AG08395 (cell line): ENCODE measurements around the gene TENT5D.
"Not testable (repeated sequence)": the region's sequence is repeated elsewhere in the genome, so short reads cannot be mapped to it uniquely, and the experiment has no call there.

Experiments
- DNase-seq: peaks from one replicate; pipeline ENCODE4 v3.0.0; 2012; ENCODE audit warnings: mixed read lengths, low spot score

The TENT5D gene

DNA sequence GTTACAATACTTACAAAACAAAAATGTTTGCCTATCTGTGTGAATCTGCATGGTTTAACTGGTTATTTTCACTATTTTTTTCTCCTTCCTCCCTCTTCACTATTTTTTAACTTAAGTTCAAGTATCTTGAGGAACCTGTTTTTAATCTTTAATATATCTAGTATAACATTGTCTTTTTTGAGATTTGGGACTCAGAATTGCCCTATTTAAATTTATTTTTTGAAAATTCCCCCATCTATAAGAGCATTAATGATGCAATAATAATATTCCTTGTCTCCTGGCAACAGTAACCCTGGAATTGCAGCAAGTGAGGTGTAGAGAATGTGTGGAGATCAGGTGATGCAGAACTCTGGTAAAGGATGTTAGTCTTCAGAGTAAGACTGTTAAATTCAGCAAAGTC is at the start of gene TENT5D:
Gene TENT5D (plus strand): TSS at position 301 of the 400 bp plus-strand sequence. CDS start 22,093 bp downstream, outside the sequence.
- DNase-seq: no peak

DNA sequence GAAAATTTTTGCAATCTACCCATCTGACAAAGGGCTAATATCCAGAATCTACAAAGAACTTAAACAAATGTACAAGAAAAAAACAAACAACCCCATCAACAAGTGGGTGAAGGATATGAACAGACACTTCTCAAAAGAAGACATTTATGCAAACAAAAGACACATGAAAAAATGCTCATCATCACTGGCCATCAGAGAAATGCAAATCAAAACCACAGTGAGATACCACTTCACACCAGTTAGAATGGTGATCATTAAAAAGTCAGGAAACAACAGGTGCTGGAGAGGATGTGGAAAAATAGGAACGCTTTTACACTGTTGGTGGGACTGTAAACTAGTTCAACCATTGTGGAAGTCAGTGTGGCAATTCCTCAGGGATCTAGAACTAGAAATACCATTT is 34.6 kb upstream of the TENT5D start:
- not testable (repeated sequence) for DNase-seq

DNA sequence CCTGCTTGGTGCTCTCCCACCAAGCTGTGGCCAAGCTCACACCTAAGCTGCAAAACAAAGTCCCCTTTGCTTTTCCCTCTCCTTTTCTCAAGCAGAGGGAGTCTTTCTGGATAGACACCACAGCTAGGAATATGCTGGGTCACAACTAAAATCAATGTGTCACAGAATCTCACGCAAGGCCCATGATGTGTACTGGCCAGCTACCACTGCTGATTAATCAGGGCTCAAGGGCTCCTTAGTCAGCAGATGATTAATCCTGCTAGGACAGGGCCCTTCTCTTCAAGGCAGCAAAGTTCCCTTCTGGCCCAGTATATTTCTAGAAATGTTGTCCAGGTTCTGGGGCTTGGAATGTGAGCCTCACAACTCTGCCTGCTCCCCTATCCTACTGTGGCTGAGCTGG is 32.0 kb upstream of the TENT5D start:
- DNase-seq: no peak

DNA sequence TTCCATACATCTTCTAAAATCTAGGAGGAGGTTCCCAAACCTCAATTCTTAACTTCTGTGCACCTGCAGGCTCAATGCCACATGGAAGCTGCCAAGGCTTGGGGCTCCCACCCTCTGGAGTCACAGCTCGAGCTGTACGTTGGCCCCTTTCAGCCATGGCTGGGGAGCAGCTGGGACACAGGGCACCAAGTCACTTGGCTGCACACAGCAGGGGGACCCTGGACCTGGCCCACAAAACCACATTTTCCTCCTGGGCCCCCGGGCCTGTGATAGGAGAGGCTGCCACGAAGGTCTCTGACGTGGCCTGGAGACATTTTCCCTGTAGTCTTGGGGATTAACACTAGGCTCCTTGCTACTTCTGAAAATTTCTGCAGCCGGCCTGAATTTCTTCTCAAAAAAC is 8.2 kb upstream of the TENT5D start:
- no peak for DNase-seq

GRCh38 chrX:80423000-80423399 is 2.8 kb downstream of the TENT5D start:
- no peak for DNase-seq

GRCh38 chrX:80423744-80424143 is 3.5 kb downstream of the TENT5D start:
- DNase-seq: no peak

DNA sequence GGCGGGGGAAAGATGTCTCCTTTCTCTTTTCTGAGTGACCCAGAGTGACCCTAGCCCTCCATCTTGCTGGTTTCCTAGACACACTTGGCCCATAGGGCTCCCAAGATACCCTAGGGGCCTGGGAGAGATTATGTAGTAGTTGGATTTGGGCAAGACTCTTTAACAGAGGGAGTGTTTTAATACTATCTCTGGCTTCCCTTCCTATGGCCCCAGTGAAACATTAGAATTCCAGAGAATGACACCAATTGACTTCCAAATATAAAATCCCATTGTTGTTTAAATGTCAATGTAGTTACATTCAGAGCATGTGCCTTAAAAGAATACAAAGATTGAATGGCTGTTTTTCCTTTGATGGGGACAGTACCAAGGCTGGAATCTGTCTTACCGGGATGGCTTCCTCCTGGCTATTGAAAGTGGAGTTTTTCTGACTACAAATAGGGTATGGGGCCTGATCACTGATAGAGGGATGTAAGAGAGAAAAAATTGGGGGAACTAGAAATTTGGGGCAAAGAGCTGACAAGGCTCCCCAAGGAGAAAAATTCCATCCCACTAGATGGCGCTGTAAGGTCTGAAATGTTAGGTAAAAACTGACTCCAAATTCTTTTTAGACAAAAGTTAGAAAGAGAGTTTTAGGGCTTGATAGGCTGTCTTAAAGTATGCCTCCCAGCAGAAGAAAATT is 10.7 kb downstream of the TENT5D start:
- no peak for DNase-seq

DNA sequence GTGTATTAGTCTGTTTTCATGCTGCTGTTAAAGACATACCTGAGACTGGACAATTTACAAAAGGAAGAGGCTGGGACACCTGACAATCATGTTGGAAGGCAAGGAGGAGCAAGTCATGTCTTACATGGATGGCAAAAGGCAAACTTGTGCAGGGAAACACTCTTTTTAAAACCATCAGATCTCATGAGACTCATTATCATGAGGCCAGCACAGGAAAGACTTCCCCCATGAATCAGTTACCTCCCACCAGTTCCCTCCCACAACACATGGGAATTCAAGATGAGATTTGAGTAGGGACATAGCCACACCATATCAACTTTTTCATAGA is 11.2 kb downstream of the TENT5D start:
- DNase-seq: no peak

GRCh38 chrX:80432441-80432840 is 12.2 kb downstream of the TENT5D start:
- no peak for DNase-seq

DNA sequence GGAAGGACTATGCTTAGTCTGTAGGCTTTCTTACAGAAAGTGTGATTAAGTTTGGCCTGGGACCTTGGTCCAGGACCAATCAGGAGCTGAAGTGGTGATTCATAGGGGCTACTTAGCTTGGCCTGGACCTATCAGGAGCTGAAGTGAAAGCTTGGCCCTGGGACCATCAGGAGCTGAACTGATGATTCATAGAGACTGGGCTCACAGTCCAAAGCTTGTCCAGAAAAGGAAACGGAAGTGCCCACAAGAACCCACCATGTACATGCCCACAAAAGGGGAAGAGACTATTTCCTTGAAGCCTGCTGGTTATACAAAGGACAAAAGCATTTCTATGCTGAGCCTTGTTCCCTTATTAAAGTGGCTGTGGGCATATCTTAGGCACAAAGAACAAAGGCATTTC is 12.6 kb downstream of the TENT5D start:
- DNase-seq: no peak

GRCh38 chrX:80468166-80468565 is 47.9 kb downstream of the TENT5D start:
- DNase-seq: not testable (repeated sequence)

DNA sequence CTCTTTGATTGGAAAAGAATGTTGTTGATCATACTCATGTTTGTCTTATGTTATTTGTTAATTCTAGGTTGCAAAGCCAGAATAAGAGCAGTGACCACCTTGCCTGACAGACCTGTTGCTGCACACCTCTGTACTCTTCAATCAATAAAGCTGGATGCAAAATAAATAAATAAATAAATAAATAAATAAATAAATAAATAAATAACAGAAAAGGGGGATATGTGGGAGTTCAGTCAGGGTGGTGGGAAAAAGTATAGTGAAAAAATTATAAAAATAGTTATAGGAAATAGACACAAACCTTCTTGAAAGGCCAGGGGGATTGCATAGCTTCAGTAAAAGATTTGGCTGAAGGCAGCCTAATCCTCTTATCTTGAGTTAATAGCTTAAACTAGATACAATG is 51.3 kb downstream of the TENT5D start:
- no peak for DNase-seq

DNA sequence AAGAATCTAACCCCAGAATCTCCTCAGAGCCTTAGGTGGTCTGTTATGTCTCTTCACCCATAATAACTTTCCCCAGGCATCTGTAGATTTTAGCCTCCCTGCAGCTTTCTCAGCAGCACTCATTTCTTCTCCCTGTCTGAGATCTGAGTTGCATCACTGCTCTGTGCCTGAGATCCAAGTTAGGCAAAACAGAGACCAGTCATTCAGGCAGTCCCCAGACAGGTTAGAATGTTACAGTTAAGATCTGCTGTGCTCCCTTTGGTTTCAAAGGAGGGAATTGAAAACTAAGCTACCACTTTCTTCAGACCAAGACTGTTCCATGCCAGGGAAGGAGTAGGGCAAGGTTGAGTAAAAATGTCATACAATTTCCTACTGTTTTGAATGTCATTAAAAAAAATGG is 65.3 kb downstream of the TENT5D start:
- no peak for DNase-seq

GRCh38 chrX:80486299-80486698 is 66.1 kb downstream of the TENT5D start:
- DNase-seq: no peak

DNA sequence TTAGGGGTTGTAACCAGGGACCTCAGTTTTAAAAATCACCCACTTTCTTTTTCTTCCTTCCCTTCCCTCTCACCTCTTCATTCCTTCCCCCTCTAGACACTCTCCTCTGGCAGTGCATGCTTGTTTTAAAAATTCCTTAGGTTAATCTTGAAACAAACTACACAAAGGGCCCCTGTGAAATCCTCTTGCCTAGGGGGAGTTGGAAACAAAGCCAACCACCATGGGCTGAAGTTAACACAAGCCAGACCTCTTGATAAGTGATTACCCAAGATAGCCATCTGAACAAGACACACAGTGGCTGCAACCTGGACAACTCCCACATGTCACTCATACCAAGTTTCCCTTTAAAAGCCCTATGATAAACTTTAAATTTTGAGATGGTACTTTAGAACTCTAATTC is 68.9 kb downstream of the TENT5D start:
- DNase-seq: no peak
